GM12872 (cell line): ENCODE data around the gene MACO1.

Experiments
- TF ChIP-seq, protein P1 (sequence below): IDR thresholded peaks from 3 replicates; pipeline ENCODE4 v1.5.1; 2011; ENCODE audit warnings: low read depth, mild to moderate bottlenecking, low read length, moderate library complexity; ENCODE audit not compliant: insufficient read depth

The MACO1 gene

GRCh38 chr1:25477448-25478034, 46.8 kb downstream of the MACO1 start:
- TF ChIP-seq, protein P1, sequence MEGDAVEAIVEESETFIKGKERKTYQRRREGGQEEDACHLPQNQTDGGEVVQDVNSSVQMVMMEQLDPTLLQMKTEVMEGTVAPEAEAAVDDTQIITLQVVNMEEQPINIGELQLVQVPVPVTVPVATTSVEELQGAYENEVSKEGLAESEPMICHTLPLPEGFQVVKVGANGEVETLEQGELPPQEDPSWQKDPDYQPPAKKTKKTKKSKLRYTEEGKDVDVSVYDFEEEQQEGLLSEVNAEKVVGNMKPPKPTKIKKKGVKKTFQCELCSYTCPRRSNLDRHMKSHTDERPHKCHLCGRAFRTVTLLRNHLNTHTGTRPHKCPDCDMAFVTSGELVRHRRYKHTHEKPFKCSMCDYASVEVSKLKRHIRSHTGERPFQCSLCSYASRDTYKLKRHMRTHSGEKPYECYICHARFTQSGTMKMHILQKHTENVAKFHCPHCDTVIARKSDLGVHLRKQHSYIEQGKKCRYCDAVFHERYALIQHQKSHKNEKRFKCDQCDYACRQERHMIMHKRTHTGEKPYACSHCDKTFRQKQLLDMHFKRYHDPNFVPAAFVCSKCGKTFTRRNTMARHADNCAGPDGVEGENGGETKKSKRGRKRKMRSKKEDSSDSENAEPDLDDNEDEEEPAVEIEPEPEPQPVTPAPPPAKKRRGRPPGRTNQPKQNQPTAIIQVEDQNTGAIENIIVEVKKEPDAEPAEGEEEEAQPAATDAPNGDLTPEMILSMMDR, result no peak

DNA sequence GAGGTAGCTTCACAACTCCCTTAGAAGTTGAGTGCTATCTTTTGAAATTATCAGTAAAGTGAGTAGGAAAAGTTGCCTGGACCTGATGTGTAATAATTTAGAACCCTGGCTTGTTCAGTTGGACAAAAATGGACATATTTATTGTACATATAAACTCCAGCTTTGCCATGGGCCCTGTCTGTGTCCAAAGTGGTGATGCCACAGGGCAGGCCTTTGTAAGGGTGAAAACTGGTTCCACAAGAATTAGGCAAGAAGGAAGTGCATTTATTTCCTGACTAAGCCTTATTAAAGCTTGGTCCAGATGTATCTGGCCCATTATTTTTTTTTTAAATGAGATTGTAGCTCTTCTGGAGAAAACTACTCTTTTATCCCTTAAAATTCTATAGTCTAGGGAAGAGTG, 47.9 kb downstream of the MACO1 start:
- TF ChIP-seq, protein P1, result no peak

- TF ChIP-seq, protein P1, result no peak
Observed at GRCh38 chr1:25481625-25482024, 50.9 kb downstream of the MACO1 start.

- TF ChIP-seq, protein P1, result no peak
Observed at GRCh38 chr1:25482211-25482610, 51.5 kb downstream of the MACO1 start.

- TF ChIP-seq, protein P1, result no peak
Observed at GRCh38 chr1:25484096-25484495, 53.4 kb downstream of the MACO1 start.

- TF ChIP-seq, protein P1, result no peak
Observed at GRCh38 chr1:25484533-25484932, 53.8 kb downstream of the MACO1 start.

DNA sequence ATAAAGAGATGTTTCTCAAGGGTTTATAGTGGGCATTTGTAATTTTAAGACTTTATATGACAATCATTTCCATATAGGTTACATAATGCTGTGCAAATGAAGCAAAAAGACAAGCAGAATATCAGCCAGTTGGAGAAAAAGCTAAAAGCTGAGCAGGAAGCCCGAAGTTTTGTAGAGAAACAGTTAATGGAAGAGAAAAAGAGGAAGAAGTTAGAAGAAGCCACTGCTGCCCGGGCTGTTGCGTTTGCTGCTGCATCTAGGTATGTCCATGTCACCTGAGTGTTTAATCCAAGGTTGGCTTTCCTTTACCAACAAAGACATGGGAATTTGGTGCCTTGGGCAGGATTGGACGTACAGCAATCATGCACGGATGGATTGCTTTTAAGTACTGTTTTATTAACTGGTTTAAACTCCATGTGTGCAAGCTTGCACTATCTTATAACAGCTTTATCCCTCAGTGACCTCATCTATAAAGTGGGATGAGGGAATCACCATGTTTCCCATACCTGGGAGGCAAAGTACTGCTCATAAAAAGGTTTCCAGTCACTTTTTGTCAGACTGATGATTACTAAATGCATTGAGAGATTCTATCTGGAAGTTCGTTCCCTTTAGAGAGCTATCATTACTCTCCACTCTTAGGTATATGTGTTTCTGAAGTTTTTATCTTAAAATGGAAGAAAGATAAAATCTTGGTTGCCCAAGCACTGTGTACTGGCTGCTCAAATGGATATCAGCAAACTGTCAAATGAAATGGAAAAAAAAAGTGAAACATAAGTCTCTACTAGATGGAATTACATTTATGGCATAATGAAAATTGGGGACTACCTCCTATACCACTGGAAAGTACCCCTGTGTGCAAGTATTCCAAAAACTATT, 55.1 kb downstream of the MACO1 start:
- TF ChIP-seq, protein P1, result no peak
